Kidney epithelial cell (primary cell): Measurements from ENCODE around the gene FLT1. TPM values are rescaled to one million over a fixed set of nuclear protein-coding genes. Genes with fewer than 3 reads are reported as not detected.

Experiments used
- DNase-seq: peaks from one replicate; pipeline ENCODE4 v3.0.0-alpha.2; 2010; ENCODE audit warnings: low read depth
- H3K27me3 ChIP-seq: 2 replicates; pipeline ENCODE4 v1.6.0; 2011; ENCODE audit warnings: low read length; ENCODE audit not compliant: control insufficient read depth, insufficient read depth
- H3K36me3 ChIP-seq: 2 replicates; pipeline ENCODE4 v1.5.1; 2011; ENCODE audit warnings: low read length; ENCODE audit not compliant: control insufficient read depth, insufficient read depth
- H3K4me3 ChIP-seq: 2 replicates; pipeline ENCODE4 v1.5.1; 2011; ENCODE audit warnings: low read depth, mild to moderate bottlenecking, control low read depth, low read length
- CTCF ChIP-seq: IDR thresholded peaks from 2 replicates; pipeline ENCODE4 v1.5.1; 2011; ENCODE audit warnings: mild to moderate bottlenecking, moderate library complexity, low read length, control low read depth, inconsistent platforms; ENCODE audit not compliant: insufficient read depth, poor library complexity, severe bottlenecking
- total RNA-seq: library from RNA; depleted of rRNA; stranded (reverse); fragments of >200 nt; gene quantifications from 2 replicates; pipeline ENCODE4 v1.2.3, GENCODE V29; 2015

Gene FLT1
- total RNA-seq, 1 donor from 2014 or later: 0.96 TPM

- Histone ChIP-seq H3K4me3 (no peak overlapping the region), H3K27me3 (no peaks in the 10 kb centered on the region), H3K36me3 (no peaks in the 10 kb centered on the region)
- no peak for TF ChIP-seq CTCF
- DNase-seq: no peak
Measured at GRCh38 chr13:28426381-28426780, 68.5 kb downstream of the FLT1 start.

- no peak for TF ChIP-seq CTCF
- no peaks in the 10 kb centered on the region for H3K27me3 ChIP-seq
Measured at GRCh38 chr13:28425793-28426192, 69.1 kb downstream of the FLT1 start.

GRCh38 chr13:28424541-28424940, 70.4 kb downstream of the FLT1 start:
- Histone ChIP-seq H3K4me3 (no peak overlapping the region), H3K36me3 (no peaks in the 10 kb centered on the region), H3K27me3 (no peaks in the 10 kb centered on the region)
- TF ChIP-seq CTCF: no peak
- no peak for DNase-seq

More at GRCh38 chr13:28425793-28426192, 69.1 kb downstream of the FLT1 start:
- Histone ChIP-seq H3K36me3 (no peaks in the 10 kb centered on the region), H3K4me3 (no peak overlapping the region)
- no peak for DNase-seq

- DNase-seq: no peak
- Histone ChIP-seq H3K36me3 (no peaks in the 10 kb centered on the region), H3K27me3 (no peaks in the 10 kb centered on the region), H3K4me3 (no peak overlapping the region)
- no peak for TF ChIP-seq CTCF
Measured at GRCh38 chr13:28423010-28423409, 71.9 kb downstream of the FLT1 start.

GRCh38 chr13:28421676-28422410, 73.1 kb downstream of the FLT1 start:
- no peak for TF ChIP-seq CTCF
- H3K4me3 ChIP-seq: no peak overlapping the region
- no peaks in the 10 kb centered on the region for H3K36me3 ChIP-seq
- H3K27me3 ChIP-seq: no peaks in the 10 kb centered on the region
- no peak for DNase-seq

- DNase-seq: no peak
- Histone ChIP-seq H3K4me3 (no peak overlapping the region), H3K36me3 (no peaks in the 10 kb centered on the region), H3K27me3 (no peaks in the 10 kb centered on the region)
- TF ChIP-seq CTCF: no peak
Measured at GRCh38 chr13:28420704-28421103, 74.2 kb downstream of the FLT1 start.
